Keratinocyte (primary cell): ENCODE data around the gene ABR. TPM values are rescaled to one million over a fixed set of nuclear protein-coding genes. Genes with fewer than 3 reads are reported as not detected.

Experiments
- DNase-seq: peaks from one replicate; pipeline ENCODE4 v3.0.0-alpha.2; 2011; ENCODE audit warnings: low read depth, missing footprints, low spot score
- FAIRE-seq: peaks from 2 replicates; lab custom pipeline; 2011; peaks lifted over from hg19 to GRCh38; lab: Jason Lieb, UNC
- H2AFZ ChIP-seq: 2 replicates; pipeline ENCODE4 v1.6.0; 2012; ENCODE audit warnings: low read length, control low read depth, inconsistent platforms; ENCODE audit not compliant: control insufficient read depth
- H3K27ac ChIP-seq: 2 replicates; pipeline ENCODE4 v1.5.1; 2011; ENCODE audit warnings: low read length; ENCODE audit not compliant: control insufficient read depth, insufficient read depth
- H3K27me3 ChIP-seq: 3 replicates; pipeline ENCODE4 v1.6.0; 2011; ENCODE audit warnings: low read length; ENCODE audit not compliant: control insufficient read depth, insufficient read depth; ENCODE audit errors: extremely low read depth
- H3K36me3 ChIP-seq, 2 experiments: 2 replicates in 1 of 2; 3 replicates in 1 of 2; pipeline ENCODE4 v1.5.1; 2011; ENCODE audit warnings: low read length in 2 of 2, mild to moderate bottlenecking in 1 of 2; ENCODE audit not compliant: control insufficient read depth in 2 of 2, insufficient read depth in 2 of 2; ENCODE audit errors: extremely low read depth in 1 of 2
- H3K4me1 ChIP-seq: 3 replicates; pipeline ENCODE4 v1.5.1; 2011; ENCODE audit warnings: low read length; ENCODE audit not compliant: control insufficient read depth, insufficient read depth; ENCODE audit errors: extremely low read depth
- H3K4me2 ChIP-seq: 3 replicates; pipeline ENCODE4 v1.6.0; 2011; ENCODE audit warnings: low read depth, low read length; ENCODE audit not compliant: control insufficient read depth, insufficient read depth; ENCODE audit errors: extremely low read depth
- H3K4me3 ChIP-seq, 3 experiments: fragments of 200-600 bp in 1 of 3; sonication (generic) in 1 of 3; 2 replicates in 2 of 3; 3 replicates in 1 of 3; pipeline ENCODE4 v1.5.1; 2011 to 2016; ENCODE audit warnings: low read length in 3 of 3, mild to moderate bottlenecking in 3 of 3, control low read depth in 2 of 3, inconsistent platforms in 1 of 3, low read depth in 1 of 3, mixed read lengths in 1 of 3, mixed run types in 1 of 3, moderate library complexity in 1 of 3; ENCODE audit not compliant: control insufficient read depth in 2 of 3, insufficient read depth in 2 of 3; ENCODE audit errors: extremely low read depth in 1 of 3
- H3K79me2 ChIP-seq: 2 replicates; pipeline ENCODE4 v1.6.0; 2012; ENCODE audit warnings: low read length; ENCODE audit not compliant: control insufficient read depth, insufficient read depth
- H3K9ac ChIP-seq: 3 replicates; pipeline ENCODE4 v1.6.0; 2011; ENCODE audit warnings: low read length; ENCODE audit not compliant: control insufficient read depth, insufficient read depth; ENCODE audit errors: extremely low read depth
- H3K9me1 ChIP-seq: 3 replicates; pipeline ENCODE4 v1.6.0; 2011; ENCODE audit warnings: low read length; ENCODE audit not compliant: control insufficient read depth, insufficient read depth; ENCODE audit errors: extremely low read depth
- H3K9me3 ChIP-seq: 2 replicates; pipeline ENCODE4 v1.5.1; 2012; ENCODE audit warnings: low read depth, low read length; ENCODE audit not compliant: control insufficient read depth
- H4K20me1 ChIP-seq: 3 replicates; pipeline ENCODE4 v1.6.0; 2011; ENCODE audit warnings: low read length; ENCODE audit not compliant: control insufficient read depth, insufficient read depth; ENCODE audit errors: extremely low read depth
- CTCF ChIP-seq, 3 experiments: IDR thresholded peaks in 1 of 3; conservative IDR thresholded peaks in 1 of 3; optimal IDR thresholded peaks in 1 of 3; 2 replicates in 2 of 3; 3 replicates in 1 of 3; pipeline versions ENCODE3 to v1.5.1; 2011; ENCODE audit warnings: low read length in 3 of 3, mild to moderate bottlenecking in 3 of 3, moderate library complexity in 2 of 3, control low read depth in 1 of 3, inconsistent platforms in 1 of 3; ENCODE audit not compliant: insufficient read depth in 2 of 3; ENCODE audit errors: extremely low read depth in 1 of 3
- EZH2 ChIP-seq: IDR thresholded peaks from one replicate; pipeline ENCODE4 v1.6.1; 2012; ENCODE audit warnings: inconsistent platforms, mild to moderate bottlenecking, low read length, moderate library complexity
- dilution Hi-C: fragments of 300-500 bp; cut with MboI; formaldehyde crosslinking; loops from one replicate; pipeline ENCODE4 v1.7.0; 2020; ENCODE audit warnings: low sequenced_read_pairs; ENCODE audit not compliant: extremely low pct_ligation_motif_present
- polyA plus RNA-seq, 5 experiments: library from polyadenylated mRNA; depleted of rRNA in 3 of 5; stranded (reverse) in 3 of 5; stranded (forward) in 1 of 5; unstranded in 1 of 5; fragments of >200 nt; gene quantifications; 1 replicate in 1 of 5; 2 replicates in 3 of 5; 3 replicates in 1 of 5; pipeline versions ENCODE4 v1.2.1 to v1.2.3, GENCODE V29; 2011 to 2012; ENCODE audit warnings: missing spikeins in 2 of 5, low read depth in 1 of 5, low replicate concordance in 1 of 5

The ABR gene
- polyA plus RNA-seq, 1 donor (not counting 4 experiments of a cell fraction or from before 2014, with no cell fraction given), result 17.3 TPM

- H4K20me1 ChIP-seq, result no peaks in the 10 kb centered on the region
- H3K4me1 ChIP-seq, result peaks cover 4% of the 10 kb centered on the region
- H3K36me3 ChIP-seq, result no peaks in the 10 kb centered on the region
- TF ChIP-seq CTCF (optimal IDR thresholded peaks at IDR 0.05 in 1 of 3, IDR thresholded peaks at IDR 0.05 in 1 of 3, conservative IDR thresholded peaks at IDR 0.05 in 1 of 3; ENCODE audit: extremely low read depth in 1 of 3, insufficient read depth in 2 of 3, low read length in 3 of 3), result no peak
- no peak for TF ChIP-seq EZH2
- no peak overlapping the region for H3K4me3 ChIP-seq
- DNase-seq (no peak), FAIRE-seq (no peak)
- H3K9me3 ChIP-seq, result no peaks in the 10 kb centered on the region
- H2AFZ ChIP-seq, result no peak overlapping the region
- H3K27me3 ChIP-seq, result peaks cover 11% of the 10 kb centered on the region
- H3K27ac ChIP-seq, result no peak overlapping the region
- no peaks in the 10 kb centered on the region for H3K79me2 ChIP-seq
- H3K9ac ChIP-seq, result no peak overlapping the region
- dilution Hi-C loops, result no loop called here
- no peak overlapping the region for H3K4me2 ChIP-seq
- no peaks in the 10 kb centered on the region for H3K9me1 ChIP-seq
Measured at GRCh38 chr17:1150863-1151600, 28.7 kb downstream of the ABR start.

- H3K4me3 ChIP-seq, result no peak overlapping the region
- FAIRE-seq, result no peak
- dilution Hi-C loops, result no loop called here
Measured at GRCh38 chr17:1149869-1150268, 29.9 kb downstream of the ABR start.

More at GRCh38 chr17:1149869-1150268, 29.9 kb downstream of the ABR start:
- Histone ChIP-seq H3K79me2 (no peaks in the 10 kb centered on the region), H3K27ac (no peak overlapping the region), H3K27me3 (peaks cover 11% of the 10 kb centered on the region), H3K9me1 (no peaks in the 10 kb centered on the region), H2AFZ (no peak overlapping the region), H3K9ac (no peak overlapping the region), H3K4me2 (no peak overlapping the region), H3K9me3 (no peaks in the 10 kb centered on the region), H3K36me3 (no peaks in the 10 kb centered on the region), H4K20me1 (no peaks in the 10 kb centered on the region), H3K4me1 (peaks cover 4% of the 10 kb centered on the region)
- no peak for DNase-seq
- TF ChIP-seq EZH2 (no peak), CTCF (optimal IDR thresholded peaks at IDR 0.05 in 1 of 3, IDR thresholded peaks at IDR 0.05 in 1 of 3, conservative IDR thresholded peaks at IDR 0.05 in 1 of 3; ENCODE audit: extremely low read depth in 1 of 3, insufficient read depth in 2 of 3, low read length in 3 of 3) (no peak)
